GM15510 (cell line): ENCODE measurements around the gene USF1.

Experiments used
- POLR2A ChIP-seq: IDR thresholded peaks from 3 replicates; pipeline ENCODE4 v1.6.1; 2011; ENCODE audit warnings: borderline replicate concordance; ENCODE audit not compliant: insufficient read length; ENCODE audit errors: extremely low read depth

Gene USF1

GRCh38 chr1:161082996-161083747 lies 37.4 kb upstream of the USF1 start:
- TF ChIP-seq POLR2A, result no peak

DNA sequence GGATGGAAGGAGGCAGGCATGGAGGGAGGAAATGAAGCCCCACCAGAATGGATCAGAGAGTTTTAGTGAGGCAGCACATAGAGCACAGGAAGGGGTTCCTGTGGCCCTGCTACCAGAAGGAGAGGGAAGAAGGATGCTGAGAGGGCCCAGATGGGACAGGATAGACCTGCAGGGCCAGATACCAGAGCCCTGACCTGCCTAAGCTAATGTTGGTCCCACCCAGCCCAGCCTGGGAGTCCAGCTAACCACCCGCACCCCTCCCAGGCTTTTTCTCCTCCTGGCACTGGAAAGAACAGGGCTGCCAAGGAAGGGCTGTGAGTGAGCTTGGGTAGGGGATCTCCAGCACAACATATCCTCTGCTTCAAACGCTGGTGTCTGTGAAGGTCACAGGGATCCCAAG lies 36.7 kb upstream of the USF1 start:
- TF ChIP-seq POLR2A, result no peak

GRCh38 chr1:161081519-161081918 lies 35.7 kb upstream of the USF1 start:
- no peak for TF ChIP-seq POLR2A

DNA sequence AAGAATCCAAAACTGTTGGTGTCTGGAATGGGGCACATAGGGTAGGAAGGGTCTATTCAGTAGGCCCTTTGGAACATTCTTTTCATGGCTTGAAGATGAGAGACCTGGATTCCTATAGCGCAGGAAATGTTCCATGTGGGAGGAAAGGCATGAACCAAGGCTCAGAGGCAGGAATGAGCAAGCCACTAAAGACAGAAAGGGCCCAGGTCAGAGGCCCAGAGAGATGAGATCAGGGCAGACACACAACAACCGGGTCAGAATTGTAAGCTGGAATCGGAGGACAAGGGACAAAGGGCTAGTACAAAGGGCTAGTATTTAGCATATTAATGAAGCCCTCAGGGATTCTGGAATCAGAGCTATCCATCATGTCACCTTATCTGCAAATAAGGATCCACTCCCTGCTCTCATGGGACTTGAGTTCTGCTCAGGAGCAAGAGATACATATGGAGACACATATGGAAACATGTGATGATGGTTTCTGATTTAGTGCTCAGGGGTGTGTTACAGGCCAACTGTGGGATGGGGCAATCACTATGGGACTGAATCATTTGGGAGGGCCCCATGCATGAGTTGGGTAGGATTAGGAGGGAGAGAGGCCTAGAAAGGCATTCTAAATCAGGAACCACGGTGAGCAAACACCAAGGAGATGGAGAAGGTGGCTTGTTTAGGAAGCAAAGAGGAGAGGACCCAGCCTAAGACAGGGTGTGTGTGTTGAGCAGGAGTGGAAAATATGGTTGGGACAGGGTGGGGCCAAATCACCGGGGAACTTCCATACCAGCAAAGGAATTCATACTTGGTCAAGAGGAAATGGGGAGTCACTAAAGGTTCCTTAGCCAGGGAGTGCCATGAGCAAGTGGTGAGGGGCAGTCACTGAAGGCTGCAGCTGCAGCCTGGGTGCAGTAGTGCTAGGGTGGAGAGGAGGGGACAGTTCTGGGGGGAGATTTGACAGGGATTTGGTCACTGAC lies 34.9 kb upstream of the USF1 start:
- no peak for TF ChIP-seq POLR2A

GRCh38 chr1:161079436-161080110 lies 33.8 kb upstream of the USF1 start:
- TF ChIP-seq POLR2A, result no peak

DNA sequence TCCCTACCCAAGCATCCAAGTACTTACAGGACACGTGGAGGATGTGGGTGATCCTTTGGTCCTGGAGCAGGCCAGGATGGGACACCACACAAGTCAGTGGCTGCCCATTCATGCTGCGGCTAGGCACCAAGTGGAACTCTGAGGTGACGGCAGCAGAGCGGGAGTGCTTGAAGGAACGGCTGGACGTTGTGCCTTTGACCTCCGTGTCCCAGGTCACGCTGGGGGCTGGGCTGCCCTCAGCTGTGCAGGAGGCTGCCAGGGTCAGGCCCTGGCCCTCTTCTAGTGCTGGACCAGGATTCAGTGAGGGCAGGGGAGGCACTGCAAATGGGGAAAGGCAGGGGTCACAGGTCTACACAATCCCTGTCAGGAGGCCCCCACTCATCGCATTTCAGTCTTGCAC lies 31.6 kb upstream of the USF1 start:
- no peak for TF ChIP-seq POLR2A

DNA sequence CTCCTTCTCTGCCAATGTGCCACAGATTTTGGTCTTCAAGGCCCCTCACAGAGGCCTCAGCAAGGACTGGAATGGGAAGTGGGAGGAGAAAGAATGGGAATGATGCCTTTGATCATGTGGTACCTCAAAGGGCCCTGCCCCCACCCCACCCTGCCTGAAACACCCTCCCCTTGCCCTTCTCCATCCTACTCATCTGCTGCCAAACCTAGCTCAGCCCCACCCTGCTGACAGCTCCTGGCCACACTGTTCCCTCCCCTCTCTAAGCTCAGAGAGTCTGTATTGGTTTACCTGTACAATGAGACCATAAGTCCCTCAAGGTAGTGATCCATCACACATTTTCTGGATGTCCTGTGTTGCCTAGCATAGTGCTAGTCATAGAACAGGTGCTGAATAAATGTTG lies 30.6 kb upstream of the USF1 start:
- TF ChIP-seq POLR2A, result no peak

- TF ChIP-seq POLR2A, result no peak
These were observed 29.0 kb upstream of the USF1 start for GRCh38 chr1:161074676-161075368.

- no peak for TF ChIP-seq POLR2A
These were observed 27.8 kb upstream of the USF1 start for GRCh38 chr1:161073474-161074121.

DNA sequence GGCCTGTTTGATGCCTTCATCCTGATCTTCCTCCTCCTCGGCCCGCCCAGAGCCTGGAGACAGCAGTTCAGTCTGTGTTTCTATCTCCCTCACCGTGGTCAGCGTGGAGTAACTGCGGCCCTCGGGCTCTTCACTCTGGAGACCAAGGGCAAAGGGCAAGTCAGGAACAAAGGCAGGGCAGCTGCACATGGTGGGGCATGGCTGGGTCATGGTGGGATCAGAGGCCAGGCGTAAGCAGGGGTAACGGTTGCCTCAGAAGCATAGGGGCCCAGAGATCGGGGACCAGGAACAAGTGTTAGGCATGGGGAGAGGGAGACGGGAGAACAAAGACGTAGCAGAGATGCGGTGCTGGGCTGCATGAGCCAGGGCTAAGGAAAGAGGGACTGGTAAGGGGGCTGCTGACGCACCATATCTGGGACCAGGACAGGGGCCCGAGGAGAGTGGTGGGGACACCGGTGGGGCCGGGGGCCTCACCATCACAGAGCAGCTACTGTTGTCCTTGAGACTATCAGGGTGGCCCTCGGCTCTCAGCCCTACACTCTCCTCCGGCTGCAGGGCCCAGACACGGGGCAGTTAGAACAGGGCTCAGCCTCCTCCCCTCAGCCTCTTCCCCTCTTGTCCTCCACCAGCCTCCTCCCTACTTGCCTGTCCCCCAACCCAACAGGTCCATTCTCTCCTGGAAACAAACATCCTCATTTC lies 27.1 kb upstream of the USF1 start:
- no peak for TF ChIP-seq POLR2A

DNA sequence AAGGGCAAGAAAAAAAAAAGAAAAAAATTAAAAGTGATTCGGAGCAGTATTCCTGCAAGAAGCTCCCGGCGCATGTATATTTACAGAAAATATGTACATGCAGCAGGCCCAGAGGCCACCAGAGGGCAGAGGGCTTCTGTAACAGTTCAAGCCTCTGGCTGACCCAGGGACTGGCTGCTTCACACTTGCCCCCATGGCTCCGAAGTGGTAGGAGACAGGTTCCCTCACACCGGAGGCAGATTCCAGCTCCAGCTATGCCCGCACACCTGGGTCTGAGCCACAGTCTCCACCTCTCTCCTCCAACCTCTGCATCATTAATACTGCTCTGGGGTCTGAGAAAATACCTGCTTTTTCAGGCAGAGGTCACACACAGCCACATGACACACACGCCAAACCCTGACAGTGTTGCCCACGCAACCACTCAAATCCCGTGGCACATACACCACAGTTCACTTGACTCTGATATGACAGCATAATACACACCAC lies 26.2 kb upstream of the USF1 start:
- no peak for TF ChIP-seq POLR2A

GRCh38 chr1:161070761-161071160 lies 25.0 kb upstream of the USF1 start:
- no peak for TF ChIP-seq POLR2A

GRCh38 chr1:161069731-161070270 lies 24.0 kb upstream of the USF1 start, which contains the start of gene ARHGAP30:
TSS of gene ARHGAP30 (minus strand) at chr1:161069891. CDS start at chr1:161069624, 267 bp downstream.
- peak; percentile 79 for TF ChIP-seq POLR2A

DNA sequence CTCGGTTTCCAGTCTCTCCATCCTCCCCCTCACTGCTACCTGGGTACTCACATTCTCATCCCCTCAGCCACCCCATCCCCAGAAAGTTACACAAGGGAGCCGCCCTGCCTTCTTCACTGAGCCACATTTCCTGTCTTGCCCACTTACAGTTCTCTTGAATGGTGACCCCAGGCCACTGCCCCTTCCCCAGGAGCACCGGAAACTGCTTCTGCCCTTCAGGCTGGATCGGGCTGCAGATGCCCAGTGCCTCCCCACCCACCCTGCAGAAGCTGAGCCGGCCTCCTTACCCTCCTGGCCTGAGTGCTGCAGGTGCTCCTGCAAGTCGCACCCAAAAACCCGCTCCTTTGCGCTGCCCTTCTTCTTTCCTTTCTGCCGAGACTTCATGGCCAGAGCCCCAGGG lies 23.5 kb upstream of the USF1 start:
- TF ChIP-seq POLR2A, result no peak
